ENCODE data around the gene CCNC.
A peak's percentile ranks its signal among the peaks of the same experiment; 100 is the strongest.

CCNC gene

GRCh38 chr6:99568103-99568933, at the start of gene CCNC:
Gene CCNC (minus strand): TSS chr6:99568660. CDS start chr6:99568527, 133 bp downstream.
- Histone ChIP-seq H3K4me3 (ENCODE audit: low read length) (peak within 1 kb of the TSS; percentile 62), H3K9me3 (ENCODE audit: control insufficient read depth, low read length) (no peaks in the 10 kb centered on the region), H3K4me1 (ENCODE audit: control insufficient read depth, insufficient read depth, low read length) (peaks cover 8% of the 10 kb centered on the region), H3K9ac (ENCODE audit: low read length) (peak within 1 kb of the TSS; percentile 94), H3K36me3 (ENCODE audit: control insufficient read depth, insufficient read depth, low read length) (no peaks in the 10 kb centered on the region), H3K27me3 (ENCODE audit: control insufficient read depth, insufficient read depth, low read length) (no peaks in the 10 kb centered on the region)

GRCh38 chr6:99617131-99617530, 48.7 kb upstream of the CCNC start:
- H3K9me3 ChIP-seq (ENCODE audit: control insufficient read depth, low read length), result no peaks in the 10 kb centered on the region
- H3K4me1 ChIP-seq (ENCODE audit: control insufficient read depth, insufficient read depth, low read length), result peaks cover 6% of the 10 kb centered on the region
- H3K27me3 ChIP-seq (ENCODE audit: control insufficient read depth, insufficient read depth, low read length), result peaks cover 95% of the 10 kb centered on the region
- H3K36me3 ChIP-seq (ENCODE audit: control insufficient read depth, insufficient read depth, low read length), result no peaks in the 10 kb centered on the region
- H3K4me3 ChIP-seq (ENCODE audit: low read length), result no peak overlapping the region
- H3K9ac ChIP-seq (ENCODE audit: low read length), result no peak overlapping the region

GRCh38 chr6:99614430-99615186, 46.1 kb upstream of the CCNC start:
- Histone ChIP-seq H3K9ac (ENCODE audit: low read length) (no peak overlapping the region), H3K4me3 (ENCODE audit: low read length) (no peak overlapping the region), H3K36me3 (ENCODE audit: control insufficient read depth, insufficient read depth, low read length) (no peaks in the 10 kb centered on the region), H3K9me3 (ENCODE audit: control insufficient read depth, low read length) (no peaks in the 10 kb centered on the region), H3K27me3 (ENCODE audit: control insufficient read depth, insufficient read depth, low read length) (peaks cover 94% of the 10 kb centered on the region), H3K4me1 (ENCODE audit: control insufficient read depth, insufficient read depth, low read length) (peaks cover 6% of the 10 kb centered on the region)

- no peaks in the 10 kb centered on the region for H3K36me3 ChIP-seq (ENCODE audit: control insufficient read depth, insufficient read depth, low read length)
- H3K4me3 ChIP-seq (ENCODE audit: low read length), result no peak overlapping the region
- peaks cover 6% of the 10 kb centered on the region for H3K4me1 ChIP-seq (ENCODE audit: control insufficient read depth, insufficient read depth, low read length)
- H3K9ac ChIP-seq (ENCODE audit: low read length), result no peak overlapping the region
- peaks cover 94% of the 10 kb centered on the region for H3K27me3 ChIP-seq (ENCODE audit: control insufficient read depth, insufficient read depth, low read length)
- no peaks in the 10 kb centered on the region for H3K9me3 ChIP-seq (ENCODE audit: control insufficient read depth, low read length)
Measured at GRCh38 chr6:99613705-99614429, 45.4 kb upstream of the CCNC start.

GRCh38 chr6:99613409-99613704, 44.9 kb upstream of the CCNC start:
- H3K9me3 ChIP-seq (ENCODE audit: control insufficient read depth, low read length), result no peaks in the 10 kb centered on the region
- H3K4me3 ChIP-seq (ENCODE audit: low read length), result no peak overlapping the region
- peaks cover 6% of the 10 kb centered on the region for H3K4me1 ChIP-seq (ENCODE audit: control insufficient read depth, insufficient read depth, low read length)
- H3K9ac ChIP-seq (ENCODE audit: low read length), result no peak overlapping the region
- H3K36me3 ChIP-seq (ENCODE audit: control insufficient read depth, insufficient read depth, low read length), result no peaks in the 10 kb centered on the region
- peaks cover 94% of the 10 kb centered on the region for H3K27me3 ChIP-seq (ENCODE audit: control insufficient read depth, insufficient read depth, low read length)

- Histone ChIP-seq H3K4me1 (ENCODE audit: control insufficient read depth, insufficient read depth, low read length) (peaks cover 6% of the 10 kb centered on the region), H3K4me3 (ENCODE audit: low read length) (no peak overlapping the region), H3K9ac (ENCODE audit: low read length) (no peak overlapping the region), H3K9me3 (ENCODE audit: control insufficient read depth, low read length) (no peaks in the 10 kb centered on the region), H3K36me3 (ENCODE audit: control insufficient read depth, insufficient read depth, low read length) (no peaks in the 10 kb centered on the region), H3K27me3 (ENCODE audit: control insufficient read depth, insufficient read depth, low read length) (peaks cover 94% of the 10 kb centered on the region)
Measured at GRCh38 chr6:99612551-99613408, 44.3 kb upstream of the CCNC start.

- peaks cover 94% of the 10 kb centered on the region for H3K27me3 ChIP-seq (ENCODE audit: control insufficient read depth, insufficient read depth, low read length)
- no peak overlapping the region for H3K9ac ChIP-seq (ENCODE audit: low read length)
Measured at GRCh38 chr6:99611148-99611547, 42.7 kb upstream of the CCNC start.

GRCh38 chr6:99609905-99610489, 41.5 kb upstream of the CCNC start:
- H3K36me3 ChIP-seq (ENCODE audit: control insufficient read depth, insufficient read depth, low read length), result no peaks in the 10 kb centered on the region
- H3K4me3 ChIP-seq (ENCODE audit: low read length), result no peak overlapping the region
- H3K9ac ChIP-seq (ENCODE audit: low read length), result no peak overlapping the region
- peaks cover under 1% of the 10 kb centered on the region for H3K9me3 ChIP-seq (ENCODE audit: control insufficient read depth, low read length)
- H3K27me3 ChIP-seq (ENCODE audit: control insufficient read depth, insufficient read depth, low read length), result peaks cover 94% of the 10 kb centered on the region
- H3K4me1 ChIP-seq (ENCODE audit: control insufficient read depth, insufficient read depth, low read length), result peaks cover 9% of the 10 kb centered on the region

More at GRCh38 chr6:99611148-99611547, 42.7 kb upstream of the CCNC start:
- Histone ChIP-seq H3K4me3 (ENCODE audit: low read length) (no peak overlapping the region), H3K9me3 (ENCODE audit: control insufficient read depth, low read length) (no peaks in the 10 kb centered on the region), H3K4me1 (ENCODE audit: control insufficient read depth, insufficient read depth, low read length) (peaks cover 9% of the 10 kb centered on the region), H3K36me3 (ENCODE audit: control insufficient read depth, insufficient read depth, low read length) (no peaks in the 10 kb centered on the region)

- no peak overlapping the region for H3K4me3 ChIP-seq (ENCODE audit: low read length)
- H3K9ac ChIP-seq (ENCODE audit: low read length), result no peak overlapping the region
- H3K9me3 ChIP-seq (ENCODE audit: control insufficient read depth, low read length), result peaks cover 5% of the 10 kb centered on the region
- peaks cover 10% of the 10 kb centered on the region for H3K4me1 ChIP-seq (ENCODE audit: control insufficient read depth, insufficient read depth, low read length)
- H3K27me3 ChIP-seq (ENCODE audit: control insufficient read depth, insufficient read depth, low read length), result peaks cover 94% of the 10 kb centered on the region
- no peaks in the 10 kb centered on the region for H3K36me3 ChIP-seq (ENCODE audit: control insufficient read depth, insufficient read depth, low read length)
Measured at GRCh38 chr6:99608886-99609482, 40.5 kb upstream of the CCNC start.

GRCh38 chr6:99608059-99608885, 39.8 kb upstream of the CCNC start:
- Histone ChIP-seq H3K4me3 (ENCODE audit: low read length) (no peak overlapping the region), H3K9me3 (ENCODE audit: control insufficient read depth, low read length) (peaks cover 5% of the 10 kb centered on the region), H3K9ac (ENCODE audit: low read length) (no peak overlapping the region), H3K4me1 (ENCODE audit: control insufficient read depth, insufficient read depth, low read length) (peaks cover 17% of the 10 kb centered on the region), H3K36me3 (ENCODE audit: control insufficient read depth, insufficient read depth, low read length) (no peaks in the 10 kb centered on the region), H3K27me3 (ENCODE audit: control insufficient read depth, insufficient read depth, low read length) (peaks cover 96% of the 10 kb centered on the region)

All from mucosa of stomach (tissue), 1 donor.